SU-DHL-6 (cell line): ENCODE data around the gene TMEM191B.
"Not testable (repeated sequence)": the region's sequence is repeated elsewhere in the genome, so short reads cannot be mapped to it uniquely, and the experiment has no call there.

Source experiments
- EZH2phosphoT487 ChIP-seq: fragments of 200-600 bp; sonication (generic), shearing (Covaris generic); conservative IDR thresholded peaks from 2 replicates; pipeline ENCODE4 v1.6.1; 2018; ENCODE audit warnings: mild to moderate bottlenecking, antibody characterized with exemption, low read length, moderate library complexity, mixed read lengths
- TF ChIP-seq, protein P1 (sequence below): fragments of 200-600 bp; sonication (generic); IDR thresholded peaks from one replicate; pipeline ENCODE4 v1.5.1; 2017; ENCODE audit warnings: antibody characterized with exemption, mild to moderate bottlenecking, low read length, moderate library complexity; ENCODE audit not compliant: insufficient read depth, poor library complexity, severe bottlenecking

DNA sequence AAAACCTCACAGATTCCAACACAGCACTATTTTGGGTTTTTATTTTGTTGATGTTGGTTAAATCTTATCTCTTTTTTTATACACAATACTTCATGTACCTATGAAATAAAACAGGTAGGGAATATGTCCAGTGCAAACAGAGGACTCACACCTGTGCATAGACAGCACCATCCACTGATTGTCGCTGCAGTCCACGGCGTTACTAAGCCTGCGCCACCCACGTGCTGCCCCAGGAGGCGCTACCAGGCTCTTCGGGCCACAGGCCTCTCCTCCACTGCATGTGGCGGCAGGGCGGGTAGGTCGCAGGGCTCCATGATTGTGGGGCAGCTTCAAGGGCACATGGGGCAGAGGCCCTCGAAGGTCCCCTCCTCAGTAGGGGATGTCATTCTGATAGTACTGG is 6.0 kb downstream of the TMEM191B start:
- TF ChIP-seq, protein P1, sequence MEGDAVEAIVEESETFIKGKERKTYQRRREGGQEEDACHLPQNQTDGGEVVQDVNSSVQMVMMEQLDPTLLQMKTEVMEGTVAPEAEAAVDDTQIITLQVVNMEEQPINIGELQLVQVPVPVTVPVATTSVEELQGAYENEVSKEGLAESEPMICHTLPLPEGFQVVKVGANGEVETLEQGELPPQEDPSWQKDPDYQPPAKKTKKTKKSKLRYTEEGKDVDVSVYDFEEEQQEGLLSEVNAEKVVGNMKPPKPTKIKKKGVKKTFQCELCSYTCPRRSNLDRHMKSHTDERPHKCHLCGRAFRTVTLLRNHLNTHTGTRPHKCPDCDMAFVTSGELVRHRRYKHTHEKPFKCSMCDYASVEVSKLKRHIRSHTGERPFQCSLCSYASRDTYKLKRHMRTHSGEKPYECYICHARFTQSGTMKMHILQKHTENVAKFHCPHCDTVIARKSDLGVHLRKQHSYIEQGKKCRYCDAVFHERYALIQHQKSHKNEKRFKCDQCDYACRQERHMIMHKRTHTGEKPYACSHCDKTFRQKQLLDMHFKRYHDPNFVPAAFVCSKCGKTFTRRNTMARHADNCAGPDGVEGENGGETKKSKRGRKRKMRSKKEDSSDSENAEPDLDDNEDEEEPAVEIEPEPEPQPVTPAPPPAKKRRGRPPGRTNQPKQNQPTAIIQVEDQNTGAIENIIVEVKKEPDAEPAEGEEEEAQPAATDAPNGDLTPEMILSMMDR, result not testable (repeated sequence)
- not testable (repeated sequence) for TF ChIP-seq EZH2phosphoT487
